ENCODE results near the gene CLDN3. TPM values are rescaled to one million over a fixed set of nuclear protein-coding genes. Genes with fewer than 3 reads are reported as not detected.

The CLDN3 gene
- total RNA-seq, 6 donors from 2014 or later = 21.9 to 95.0 (median 43.9) TPM

DNA sequence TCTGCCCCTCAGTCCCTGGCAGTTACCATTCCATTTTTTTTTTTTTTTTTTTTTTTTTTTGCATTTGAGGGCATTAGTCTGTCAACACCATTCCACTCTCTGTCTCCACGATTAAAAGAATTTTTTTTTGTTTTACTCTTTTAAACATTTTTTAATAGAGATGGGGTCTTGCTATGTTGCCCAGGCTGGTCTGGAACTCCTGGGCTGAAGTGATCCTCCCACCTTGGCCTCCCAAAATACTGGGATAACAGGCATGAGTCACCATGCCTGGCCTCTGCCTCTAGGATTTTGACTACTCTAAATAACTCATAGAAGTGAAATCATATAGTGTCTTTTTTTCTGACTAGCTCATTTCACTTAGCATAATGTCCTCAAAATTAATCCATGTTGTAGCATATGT lies 16.5 kb upstream of the CLDN3 start:
- no peaks in the 10 kb centered on the region for H3K4me1 ChIP-seq
- no peak overlapping the region for H3K4me3 ChIP-seq
- DNase-seq (no peak), ATAC-seq (ENCODE audit: low FRiP score in 2 of 2) (no peak)
- no peaks in the 10 kb centered on the region for H3K36me3 ChIP-seq
- TF ChIP-seq POLR2A (IDR thresholded peaks at IDR 0.05) = no peak
- TF ChIP-seq CTCF (IDR thresholded peaks at IDR 0.05) = no peak
- TF ChIP-seq POLR2AphosphoS5 (IDR thresholded peaks at IDR 0.05) = no peak
- no peak for TF ChIP-seq EP300 (IDR thresholded peaks at IDR 0.05)
- no peaks in the 10 kb centered on the region for H3K27me3 ChIP-seq
- no peak overlapping the region for H3K27ac ChIP-seq
- H3K9me3 ChIP-seq = no peaks in the 10 kb centered on the region
- 79 to 90% methylated on average over 1 of the region's 1 CpG for WGBS, 2 donors

DNA sequence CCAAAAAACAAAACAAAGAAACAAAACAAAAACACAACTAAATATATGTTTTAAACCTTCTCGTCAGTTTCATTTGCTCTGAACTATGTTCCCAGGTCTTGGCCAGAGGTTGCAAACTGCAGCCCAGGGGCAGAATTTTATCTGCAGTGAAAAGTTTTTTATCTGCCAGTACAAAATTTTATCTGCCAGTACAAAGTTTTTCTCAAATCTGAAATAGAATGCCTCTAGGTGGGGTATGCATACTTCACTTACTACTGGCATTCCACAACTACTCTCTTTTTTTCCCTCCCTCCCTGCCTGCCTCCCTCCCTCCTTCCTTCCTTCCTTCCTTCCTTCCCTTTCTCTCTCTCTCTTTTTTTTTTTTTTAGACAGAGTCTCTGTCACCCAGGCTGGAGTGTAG lies 9.4 kb upstream of the CLDN3 start:
- Histone ChIP-seq H3K36me3 (no peaks in the 10 kb centered on the region), H3K9me3 (no peaks in the 10 kb centered on the region), H3K4me1 (no peaks in the 10 kb centered on the region), H3K27ac (no peak overlapping the region), H3K27me3 (no peaks in the 10 kb centered on the region), H3K4me3 (no peak overlapping the region)
- TF ChIP-seq CTCF (IDR thresholded peaks at IDR 0.05) = no peak
- no peak for TF ChIP-seq EP300 (IDR thresholded peaks at IDR 0.05)
- no peak for TF ChIP-seq POLR2A (IDR thresholded peaks at IDR 0.05)
- WGBS, 2 donors = 92 to 100% methylated on average over 1 of the region's 1 CpG
- DNase-seq (no peak), ATAC-seq (ENCODE audit: low FRiP score in 2 of 2) (no peak)

GRCh38 chr7:73778801-73779389 lies 8.8 kb upstream of the CLDN3 start:
- TF ChIP-seq POLR2AphosphoS5 (IDR thresholded peaks at IDR 0.05) (no peak), POLR2A (IDR thresholded peaks at IDR 0.05) (no peak), CTCF (IDR thresholded peaks at IDR 0.05) (no peak), EP300 (IDR thresholded peaks at IDR 0.05) (no peak)
- no peak for ATAC-seq (ENCODE audit: low FRiP score in 2 of 2)
- DNase-seq = peak in 1 of 2 donors; percentile 7
- no peaks in the 10 kb centered on the region for H3K36me3 ChIP-seq
- no peaks in the 10 kb centered on the region for H3K4me1 ChIP-seq
- WGBS, 2 donors = 91 to 93% methylated on average over 11 of the region's 11 CpGs
- H3K4me3 ChIP-seq = no peak overlapping the region
- H3K27me3 ChIP-seq = no peaks in the 10 kb centered on the region
- H3K27ac ChIP-seq = no peak overlapping the region
- H3K9me3 ChIP-seq = no peaks in the 10 kb centered on the region

GRCh38 chr7:73774923-73775322 lies 4.9 kb upstream of the CLDN3 start:
- no peak for DNase-seq
- 19 to 38% methylated on average over 1 of the region's 1 CpG for WGBS, 2 donors
- no peak for ATAC-seq (ENCODE audit: low FRiP score in 2 of 2)
- Histone ChIP-seq H3K27me3 (peaks cover 0 to 9% (median 4%) of the 10 kb centered on the region in 4 donors), H3K4me1 (peaks cover 0 to 12% (median 6%) of the 10 kb centered on the region in 4 donors), H3K36me3 (no peaks in the 10 kb centered on the region), H3K27ac (no peak overlapping the region), H3K9me3 (no peaks in the 10 kb centered on the region), H3K4me3 (no peak overlapping the region)
- no peak for TF ChIP-seq EP300 (IDR thresholded peaks at IDR 0.05)
- TF ChIP-seq POLR2AphosphoS5 (IDR thresholded peaks at IDR 0.05) = no peak
- no peak for TF ChIP-seq POLR2A (IDR thresholded peaks at IDR 0.05)
- no peak for TF ChIP-seq CTCF (IDR thresholded peaks at IDR 0.05)

Data from upper lobe of left lung (tissue), 6 donors.